NT2/D1 (cell line): Measurements from ENCODE around the gene TENM4.

Source experiments
- SUZ12 ChIP-seq: IDR thresholded peaks from 2 replicates; pipeline ENCODE4 v1.6.1; 2011; ENCODE audit not compliant: insufficient read length, insufficient read depth; ENCODE audit errors: extremely low read depth
- YY1 ChIP-seq: IDR thresholded peaks from 2 replicates; pipeline ENCODE4 v1.6.1; 2011; ENCODE audit not compliant: insufficient read length, insufficient read depth
- ZNF274 ChIP-seq: IDR thresholded peaks from 2 replicates; pipeline ENCODE4 v1.6.1; 2011; ENCODE audit warnings: mild to moderate bottlenecking, low read depth, low read length

DNA sequence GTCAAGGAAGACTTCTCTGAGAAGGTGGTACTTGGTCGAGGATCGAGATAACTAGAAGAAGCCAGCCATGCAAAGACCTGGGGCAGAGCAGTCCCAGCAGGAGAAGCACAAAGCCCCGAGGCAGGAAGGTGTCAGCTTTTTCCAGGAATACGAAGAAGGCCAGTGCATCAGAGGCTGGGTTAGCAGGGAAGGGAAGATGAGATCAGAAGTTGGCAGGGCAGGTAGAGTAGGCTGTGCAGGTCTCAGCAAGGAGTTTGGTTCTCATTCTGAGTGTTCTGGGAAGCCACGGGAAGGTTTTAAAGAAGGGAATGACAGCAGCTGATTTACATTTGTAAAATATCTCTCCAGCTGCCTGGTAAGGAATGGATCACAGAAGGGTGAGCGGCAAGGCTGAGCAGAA is 111.3 kb downstream of the TENM4 start:
- TF ChIP-seq SUZ12 (no peak), ZNF274 (no peak), YY1 (no peak)
